Activated CD4-positive, alpha-beta memory T cell treated with anti-CD3 and anti-CD28 coated beads, Interleukin-2, amount 10 ng/mL, durations not matched to agents 7 days and 5 days (primary cell): ENCODE results near the gene PLAC8. TPM values are rescaled to one million over a fixed set of nuclear protein-coding genes. Genes with fewer than 3 reads are reported as not detected.
"Not testable (repeated sequence)": the region's sequence is repeated elsewhere in the genome, so short reads cannot be mapped to it uniquely, and the experiment has no call there.

ENCODE experiments used
- CTCF ChIA-PET: fragments of 350-600 bp; sonication (Branson Sonifier 250); formaldehyde crosslinking; loops from one replicate; lab custom pipeline; 2021; ENCODE audit warnings: antibody characterized with exemption, inconsistent platforms; lab: Charles Lee
- POLR2A ChIA-PET: fragments of 350-600 bp; sonication (Branson Sonifier 250); formaldehyde crosslinking; loops from one replicate; lab custom pipeline; 2021; ENCODE audit warnings: antibody characterized with exemption; lab: Charles Lee
- DNase-seq: peaks from one replicate; pipeline ENCODE4 v3.0.0-alpha.2; 2020
- H3K27ac Mint-ChIP-seq: one replicate; pipeline ENCODE4 v1.8.0; 2021; ENCODE audit warnings: mild to moderate bottlenecking, mixed read lengths
- H3K27me3 Mint-ChIP-seq: one replicate; pipeline ENCODE4 v1.8.0; 2021; ENCODE audit warnings: mixed read lengths
- H3K36me3 Mint-ChIP-seq: one replicate; pipeline ENCODE4 v1.8.0; 2021; ENCODE audit warnings: low read depth, mixed read lengths
- H3K4me1 Mint-ChIP-seq: one replicate; pipeline ENCODE4 v1.8.0; 2021; ENCODE audit warnings: mixed read lengths
- H3K4me3 Mint-ChIP-seq: one replicate; pipeline ENCODE4 v1.8.0; 2021; ENCODE audit warnings: mild to moderate bottlenecking, mixed read lengths
- H3K9me3 Mint-ChIP-seq: one replicate; pipeline ENCODE4 v1.8.0; 2021; ENCODE audit warnings: mixed read lengths
- total RNA-seq, 2 experiments: library from RNA; stranded (reverse); gene quantifications; one replicate each; pipeline ENCODE4 v1.2.3, GENCODE V29; 2021

Gene PLAC8
- total RNA-seq, 2 experiments from 2014 or later, result 182 to 183 TPM

DNA sequence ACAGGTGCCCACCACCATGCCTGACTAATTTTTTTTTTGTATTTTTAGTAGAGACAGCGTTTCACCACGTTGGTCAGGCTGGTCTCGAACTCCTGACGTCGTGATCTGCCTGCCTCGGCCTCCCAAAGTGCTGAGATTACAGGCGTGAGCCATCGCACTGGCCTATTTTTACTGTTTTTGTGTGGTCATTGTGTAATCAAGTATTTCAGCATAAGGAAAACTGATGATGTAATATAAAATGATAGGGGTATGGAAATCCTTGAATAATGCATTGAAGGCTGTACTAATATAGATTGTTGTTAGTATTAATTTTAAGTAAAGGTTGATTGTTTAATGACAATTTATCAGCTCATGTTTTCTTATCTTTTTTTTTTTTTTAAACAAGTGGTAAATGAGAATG, 65.7 kb downstream of the PLAC8 start:
- ChIA-PET CTCF (interaction anchor here (1.9 kb wide), 1 partner anchor 233 kb away, joined by 4 read pairs; no protein-coding TSS in a partner anchor), POLR2A (interaction anchor here (1.0 kb wide), 1 partner anchor 14 kb away, joined by 3 read pairs; the partner anchor contains the start of gene COPS4)
- not testable (repeated sequence) for H3K4me3 Mint-ChIP-seq, H3K27ac Mint-ChIP-seq, H3K9me3 Mint-ChIP-seq, DNase-seq, H3K4me1 Mint-ChIP-seq, H3K27me3 Mint-ChIP-seq
- peaks cover 36% of the 10 kb centered on the region for H3K36me3 Mint-ChIP-seq

DNA sequence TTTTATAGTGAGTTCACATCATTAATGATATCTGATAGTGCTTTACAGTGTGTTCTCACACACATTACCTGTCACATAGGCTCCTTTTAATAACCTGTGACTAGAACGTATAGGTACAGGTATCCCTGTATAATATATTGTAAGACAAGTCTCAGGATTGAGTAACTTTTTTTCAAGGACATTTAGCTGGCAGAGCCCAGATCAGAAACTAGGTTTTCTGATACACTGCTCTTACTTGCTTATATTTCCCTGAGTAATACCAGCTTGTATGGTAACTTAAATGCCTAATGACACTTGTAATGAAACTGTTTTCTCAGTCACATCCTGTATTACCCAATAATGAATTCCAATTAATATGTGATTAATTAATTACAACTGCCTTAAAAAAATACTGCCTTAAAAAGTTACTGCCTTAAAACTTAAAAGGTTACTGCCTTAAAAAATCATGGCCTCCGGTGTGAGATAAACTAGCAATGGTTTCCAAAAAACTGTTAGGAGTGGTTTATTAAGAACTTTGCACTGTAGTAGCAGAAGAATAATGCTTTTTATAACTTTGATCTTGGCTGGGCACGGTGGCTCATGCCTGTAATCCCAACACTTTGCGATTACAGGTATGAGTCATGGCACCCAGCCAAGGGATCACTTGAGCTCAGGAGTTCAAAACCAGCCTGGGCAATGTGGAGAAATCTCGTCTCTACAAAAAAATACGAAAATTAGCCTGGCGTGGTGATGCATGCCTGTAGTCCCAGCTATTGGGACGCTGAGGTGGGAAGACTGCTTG, 67.6 kb downstream of the PLAC8 start:
- CTCF ChIA-PET, result interaction anchor here (1.1 kb wide), 1 partner anchor 31 kb away, joined by 3 read pairs; no protein-coding TSS in a partner anchor
- H3K9me3 Mint-ChIP-seq, result no peaks in the 10 kb centered on the region

DNA sequence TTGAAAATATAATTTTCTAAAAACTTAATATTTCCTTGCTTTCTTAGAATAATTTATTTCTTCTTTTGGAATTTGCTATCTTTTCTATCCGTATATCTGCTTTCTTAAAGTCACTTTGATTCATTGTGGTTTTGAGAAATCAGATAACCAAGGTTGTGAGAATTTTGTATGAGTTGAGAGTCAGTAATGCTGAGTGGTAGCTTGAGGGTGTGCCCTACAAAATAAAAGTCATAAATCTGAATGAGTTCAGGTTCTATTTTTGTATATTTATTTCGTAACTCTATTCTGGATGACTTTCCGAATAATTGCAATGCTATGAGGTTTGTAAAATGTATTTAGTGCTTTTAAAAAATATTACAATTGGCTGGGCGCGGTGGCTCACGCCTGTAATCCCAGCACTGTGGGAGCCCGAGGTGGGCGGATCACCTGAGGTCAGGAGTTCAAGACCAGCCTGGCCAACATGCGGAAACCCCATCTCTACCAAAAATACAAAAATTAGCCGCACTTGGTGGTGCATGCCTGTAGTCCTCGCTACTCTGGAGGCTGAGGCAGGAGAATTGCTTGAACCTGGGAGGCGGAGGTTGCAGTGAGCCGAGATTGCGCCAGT, 70.6 kb downstream of the PLAC8 start:
- CTCF ChIA-PET, result interaction anchor here (0.7 kb wide), 1 partner anchor 498 kb away, joined by 3 read pairs; no protein-coding TSS in a partner anchor
- no peak for DNase-seq
- Mint-ChIP-seq H3K4me1 (peaks cover 14% of the 10 kb centered on the region), H3K9me3 (no peaks in the 10 kb centered on the region), H3K27ac (no peak overlapping the region), H3K27me3 (no peaks in the 10 kb centered on the region), H3K36me3 (peaks cover 9% of the 10 kb centered on the region), H3K4me3 (no peak overlapping the region)
- POLR2A ChIA-PET, result interaction anchor here (1.1 kb wide), 1 partner anchor 9 kb away, joined by 3 read pairs; the partner anchor contains the start of gene COPS4

More for the DNA sequence above, 67.6 kb downstream of the PLAC8 start:
- no peak overlapping the region for H3K4me3 Mint-ChIP-seq
- H3K36me3 Mint-ChIP-seq, result peaks cover 24% of the 10 kb centered on the region
- no peak for DNase-seq
- H3K4me1 Mint-ChIP-seq, result peaks cover 7% of the 10 kb centered on the region
- H3K27me3 Mint-ChIP-seq, result no peaks in the 10 kb centered on the region
- POLR2A ChIA-PET, result interaction anchor here (1.8 kb wide), 1 partner anchor 12 kb away, joined by 5 read pairs; the partner anchor contains the start of gene COPS4
- no peak overlapping the region for H3K27ac Mint-ChIP-seq

DNA sequence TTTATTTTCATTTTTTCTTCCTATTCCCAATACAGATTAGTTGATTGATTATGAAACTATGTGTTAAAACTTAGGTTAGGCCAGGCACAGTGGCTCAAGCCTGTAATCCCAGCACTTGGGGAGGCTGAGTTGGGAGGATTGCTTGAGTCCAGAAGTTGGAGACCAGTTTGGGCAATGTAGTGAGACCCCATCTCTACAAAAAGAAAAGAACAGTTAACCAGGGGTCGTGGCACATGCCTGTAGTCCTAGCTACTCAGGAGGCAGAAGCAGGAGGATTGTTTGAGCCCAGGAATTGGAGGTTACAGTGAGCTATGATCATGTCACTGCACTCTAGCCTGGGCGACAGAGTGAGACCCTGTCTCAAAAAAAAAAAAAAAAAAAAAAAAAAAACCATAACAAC, 71.4 kb downstream of the PLAC8 start:
- H3K4me3 Mint-ChIP-seq, H3K27ac Mint-ChIP-seq, H3K36me3 Mint-ChIP-seq, H3K27me3 Mint-ChIP-seq, H3K9me3 Mint-ChIP-seq, DNase-seq: not testable (repeated sequence)
- ChIA-PET CTCF (interaction anchor here (0.7 to 0.8 kb wide), 3 partner anchors 14 to 499 kb away, joined by 3 read pairs; no protein-coding TSS in a partner anchor), POLR2A (interaction anchor here (1.1 kb wide), 1 partner anchor 8 kb away, joined by 3 read pairs; the partner anchor contains the start of gene COPS4)
- peaks cover 17% of the 10 kb centered on the region for H3K4me1 Mint-ChIP-seq

DNA sequence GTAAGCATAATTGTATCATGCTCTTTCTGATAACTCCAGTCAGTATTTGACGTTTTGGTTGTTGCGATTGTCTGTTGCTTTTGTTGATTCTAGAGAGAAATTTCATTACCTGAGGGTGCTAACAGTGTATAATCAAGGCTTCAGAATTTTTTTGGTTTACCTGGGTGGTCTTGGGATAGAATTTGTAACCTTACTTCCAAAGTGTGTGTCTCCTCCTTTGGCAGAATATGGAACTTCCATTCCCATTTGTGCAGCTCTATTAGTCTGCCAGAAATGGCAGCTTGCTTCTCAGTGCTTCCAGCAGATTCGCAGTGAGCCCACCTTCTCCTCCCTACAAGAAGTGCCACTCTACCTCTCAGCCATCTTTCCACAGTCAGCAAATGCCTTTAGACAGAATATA, 74.3 kb downstream of the PLAC8 start:
- ChIA-PET CTCF (interaction anchor here (1.6 kb wide), 1 partner anchor 18 kb away, joined by 3 read pairs; no protein-coding TSS in a partner anchor), POLR2A (interaction anchor here (0.5 to 1.1 kb wide), 2 partner anchors 151 to 244 kb away, joined by 3 read pairs; partner anchors contain the start of gene COQ2)
- H3K27ac Mint-ChIP-seq, result no peak overlapping the region
- H3K27me3 Mint-ChIP-seq, result no peaks in the 10 kb centered on the region
- H3K36me3 Mint-ChIP-seq, result peaks cover 5% of the 10 kb centered on the region
- no peaks in the 10 kb centered on the region for H3K9me3 Mint-ChIP-seq
- no peak for DNase-seq
- no peak overlapping the region for H3K4me3 Mint-ChIP-seq
- H3K4me1 Mint-ChIP-seq, result peaks cover 35% of the 10 kb centered on the region

Other genes with a start within 250 kb of the PLAC8 start
- 100 to 1,000 TPM; 102 to 108 TPM for gene SEC31A, start 223.6 kb downstream of the PLAC8 start, total RNA-seq
- gene THAP9, start 214.0 kb downstream of the PLAC8 start, total RNA-seq, result 1 to 10 TPM; 2.0 to 2.4 TPM
- 10 to 100 TPM; 34.6 to 36.9 TPM for gene LIN54, start 103.9 kb downstream of the PLAC8 start, total RNA-seq
- 10 to 100 TPM; 30.9 to 32.8 TPM for gene COPS4, start 79.5 kb downstream of the PLAC8 start, total RNA-seq
- 10 to 100 TPM; 20.3 to 20.7 TPM for gene COQ2, start 170.1 kb upstream of the PLAC8 start, total RNA-seq
- 10 to 100 TPM; 30.4 to 32.7 TPM for gene HPSE, start 220.1 kb upstream of the PLAC8 start, total RNA-seq